ENCODE measurements around the gene LHX8.

DNA sequence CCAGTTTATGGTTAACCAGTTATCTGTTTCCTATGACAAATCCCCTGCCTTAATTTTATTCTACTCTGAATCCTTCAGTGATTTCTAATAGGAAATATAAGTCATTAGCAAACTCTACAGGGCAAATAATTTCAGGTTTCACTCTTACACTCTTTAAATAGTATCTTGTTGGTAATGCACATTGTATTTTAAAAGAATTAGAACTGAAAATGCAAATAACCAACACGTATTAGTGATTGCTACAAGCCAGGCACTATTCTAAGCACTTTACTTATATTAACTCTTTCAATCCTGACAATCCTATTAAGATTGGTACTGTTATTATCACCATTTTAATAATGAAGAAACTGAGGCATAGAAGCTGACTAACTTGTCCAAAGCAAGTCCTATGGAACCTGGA is 48.3 kb upstream of the LHX8 start:
- TF ChIP-seq, protein P1, sequence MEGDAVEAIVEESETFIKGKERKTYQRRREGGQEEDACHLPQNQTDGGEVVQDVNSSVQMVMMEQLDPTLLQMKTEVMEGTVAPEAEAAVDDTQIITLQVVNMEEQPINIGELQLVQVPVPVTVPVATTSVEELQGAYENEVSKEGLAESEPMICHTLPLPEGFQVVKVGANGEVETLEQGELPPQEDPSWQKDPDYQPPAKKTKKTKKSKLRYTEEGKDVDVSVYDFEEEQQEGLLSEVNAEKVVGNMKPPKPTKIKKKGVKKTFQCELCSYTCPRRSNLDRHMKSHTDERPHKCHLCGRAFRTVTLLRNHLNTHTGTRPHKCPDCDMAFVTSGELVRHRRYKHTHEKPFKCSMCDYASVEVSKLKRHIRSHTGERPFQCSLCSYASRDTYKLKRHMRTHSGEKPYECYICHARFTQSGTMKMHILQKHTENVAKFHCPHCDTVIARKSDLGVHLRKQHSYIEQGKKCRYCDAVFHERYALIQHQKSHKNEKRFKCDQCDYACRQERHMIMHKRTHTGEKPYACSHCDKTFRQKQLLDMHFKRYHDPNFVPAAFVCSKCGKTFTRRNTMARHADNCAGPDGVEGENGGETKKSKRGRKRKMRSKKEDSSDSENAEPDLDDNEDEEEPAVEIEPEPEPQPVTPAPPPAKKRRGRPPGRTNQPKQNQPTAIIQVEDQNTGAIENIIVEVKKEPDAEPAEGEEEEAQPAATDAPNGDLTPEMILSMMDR (IDR thresholded peaks at IDR 0.05) = no peak
- no peak for TF ChIP-seq EP300 (IDR thresholded peaks at IDR 0.05)
- no peak for TF ChIP-seq POLR2AphosphoS5 (IDR thresholded peaks at IDR 0.05)
- TF ChIP-seq POLR2A (IDR thresholded peaks at IDR 0.05) = no peak
